HepG2 (cell line): ENCODE data around the gene ZNF341.

Experiments
- CHD2 ChIP-seq: IDR thresholded peaks from 2 replicates; pipeline ENCODE4 v1.6.1; 2011; ENCODE audit warnings: low read depth, low read length, improper control_type of control experiment
- CTCF ChIP-seq: sonication (generic); formaldehyde crosslinking; IDR thresholded peaks from 2 replicates; pipeline ENCODE4 v1.5.0; 2020; ENCODE audit warnings: mild to moderate bottlenecking, missing genetic modification reagents, moderate library complexity
- ESRRA ChIP-seq: sonication (generic); formaldehyde crosslinking; IDR thresholded peaks from 2 replicates; pipeline ENCODE4 v1.5.1; 2020; ENCODE audit warnings: mild to moderate bottlenecking, low read depth, missing genetic modification reagents
- JUNB ChIP-seq: sonication (generic); formaldehyde crosslinking; IDR thresholded peaks from 2 replicates; pipeline ENCODE4 v1.8.0; 2022; ENCODE audit warnings: missing genetic modification reagents, mild to moderate bottlenecking, borderline replicate concordance
- POLR2AphosphoS5 ChIP-seq: IDR thresholded peaks from 2 replicates; pipeline ENCODE4 v1.6.1; 2012; ENCODE audit warnings: low read depth, low read length
- THAP7 ChIP-seq: sonication (generic); formaldehyde crosslinking; IDR thresholded peaks from 2 replicates; pipeline ENCODE4 v1.8.1; 2023; ENCODE audit warnings: mild to moderate bottlenecking, missing genetic modification reagents
- TP53 ChIP-seq: sonication (generic); formaldehyde crosslinking; conservative IDR thresholded peaks from 2 replicates; pipeline ENCODE4 v1.4.0; 2020; ENCODE audit warnings: missing genetic modification reagents
- ZNF142 ChIP-seq: sonication (generic); formaldehyde crosslinking; IDR thresholded peaks from 2 replicates; pipeline ENCODE4 v1.4.0; 2020; ENCODE audit warnings: missing genetic modification reagents

- no peak for TF ChIP-seq ZNF142 (CRISPR knock-in tag)
- no peak for TF ChIP-seq CHD2
- TF ChIP-seq CTCF: no peak
- no peak for TF ChIP-seq THAP7 (CRISPR knock-in tag)
- no peak for TF ChIP-seq POLR2AphosphoS5
- TF ChIP-seq TP53 (CRISPR knock-in tag): no peak
- no peak for TF ChIP-seq ESRRA
- no peak for TF ChIP-seq JUNB
These were observed 76.6 kb downstream of the ZNF341 start for GRCh38 chr20:33808388-33808787.
